Measurements from ENCODE around the gene TASOR2. TPM values are rescaled to one million over a fixed set of nuclear protein-coding genes. Genes with fewer than 3 reads are reported as not detected.

TASOR2 gene
- polyA plus RNA-seq, 2 donors = 8.1 to 11.1 TPM

GRCh38 chr10:5645375-5645774 lies 39.3 kb upstream of the TASOR2 start:
- Histone ChIP-seq H3K4me3 (ENCODE audit: low read depth in 1 of 2, low read length in 2 of 2) (no peak overlapping the region), H3K36me3 (ENCODE audit: control insufficient read depth in 2 of 2, insufficient read depth in 2 of 2, low read length in 1 of 2) (peaks cover under 1 to 26% of the 10 kb centered on the region in 2 donors), H3K27ac (ENCODE audit: low read depth in 2 of 2, low read length in 1 of 2) (peak overlapping the region; percentile 1 to 34), H3K9me3 (ENCODE audit: control insufficient read depth in 2 of 2, insufficient read depth in 1 of 2, low read depth in 1 of 2, low read length in 1 of 2) (no peaks in the 10 kb centered on the region), H3K27me3 (ENCODE audit: control insufficient read depth in 1 of 2, insufficient read depth in 2 of 2, low read length in 2 of 2) (no peaks in the 10 kb centered on the region), H3K4me1 (ENCODE audit: control insufficient read depth in 2 of 2, insufficient read depth in 2 of 2, low read length in 1 of 2) (no peaks in the 10 kb centered on the region)
- WGBS, 2 donors = 39 to 46% methylated on average over 11 of the region's 11 CpGs

GRCh38 chr10:5645944-5646617 lies 38.6 kb upstream of the TASOR2 start:
- H3K27me3 ChIP-seq (ENCODE audit: control insufficient read depth in 1 of 2, insufficient read depth in 2 of 2, low read length in 2 of 2) = no peaks in the 10 kb centered on the region
- H3K4me3 ChIP-seq (ENCODE audit: low read depth in 1 of 2, low read length in 2 of 2) = no peak overlapping the region
- 70 to 75% methylated on average over 21 of the region's 21 CpGs for WGBS, 2 donors
- peaks cover 0 to 26% of the 10 kb centered on the region in 2 donors for H3K36me3 ChIP-seq (ENCODE audit: control insufficient read depth in 2 of 2, insufficient read depth in 2 of 2, low read length in 1 of 2)
- peak overlapping the region; percentile 34 to 36 for H3K27ac ChIP-seq (ENCODE audit: low read depth in 2 of 2, low read length in 1 of 2)
- H3K4me1 ChIP-seq (ENCODE audit: control insufficient read depth in 2 of 2, insufficient read depth in 2 of 2, low read length in 1 of 2) = no peaks in the 10 kb centered on the region
- H3K9me3 ChIP-seq (ENCODE audit: control insufficient read depth in 2 of 2, insufficient read depth in 1 of 2, low read depth in 1 of 2, low read length in 1 of 2) = no peaks in the 10 kb centered on the region

- Histone ChIP-seq H3K4me1 (ENCODE audit: control insufficient read depth in 2 of 2, insufficient read depth in 2 of 2, low read length in 1 of 2) (no peaks in the 10 kb centered on the region), H3K9me3 (ENCODE audit: control insufficient read depth in 2 of 2, insufficient read depth in 1 of 2, low read depth in 1 of 2, low read length in 1 of 2) (no peaks in the 10 kb centered on the region), H3K36me3 (ENCODE audit: control insufficient read depth in 2 of 2, insufficient read depth in 2 of 2, low read length in 1 of 2) (peaks cover 0 to 22% of the 10 kb centered on the region in 2 donors), H3K4me3 (ENCODE audit: low read depth in 1 of 2, low read length in 2 of 2) (no peak overlapping the region), H3K27ac (ENCODE audit: low read depth in 2 of 2, low read length in 1 of 2) (no peak overlapping the region), H3K27me3 (ENCODE audit: control insufficient read depth in 1 of 2, insufficient read depth in 2 of 2, low read length in 2 of 2) (no peaks in the 10 kb centered on the region)
- WGBS, 2 donors = 87% methylated on average over 11 of the region's 11 CpGs
These were observed 37.0 kb upstream of the TASOR2 start for GRCh38 chr10:5647507-5648240.

- 90 to 91% methylated on average over 50 of the region's 50 CpGs for WGBS, 2 donors
- no peaks in the 10 kb centered on the region for H3K4me1 ChIP-seq (ENCODE audit: control insufficient read depth in 2 of 2, insufficient read depth in 2 of 2, low read length in 1 of 2)
- H3K36me3 ChIP-seq (ENCODE audit: control insufficient read depth in 2 of 2, insufficient read depth in 2 of 2, low read length in 1 of 2) = peaks cover 0 to 22% of the 10 kb centered on the region in 2 donors
These were observed 35.9 kb upstream of the TASOR2 start for GRCh38 chr10:5648494-5649457.

GRCh38 chr10:5649746-5650145 lies 34.9 kb upstream of the TASOR2 start:
- no peaks in the 10 kb centered on the region for H3K27me3 ChIP-seq (ENCODE audit: control insufficient read depth in 1 of 2, insufficient read depth in 2 of 2, low read length in 2 of 2)
- no peaks in the 10 kb centered on the region for H3K9me3 ChIP-seq (ENCODE audit: control insufficient read depth in 2 of 2, insufficient read depth in 1 of 2, low read depth in 1 of 2, low read length in 1 of 2)
- peaks cover 0 to 4% of the 10 kb centered on the region in 2 donors for H3K4me1 ChIP-seq (ENCODE audit: control insufficient read depth in 2 of 2, insufficient read depth in 2 of 2, low read length in 1 of 2)
- whole genome bisulfite sequencing, 2 donors = 96 to 97% methylated on average over 11 of the region's 11 CpGs
- peaks cover 0 to 21% of the 10 kb centered on the region in 2 donors for H3K36me3 ChIP-seq (ENCODE audit: control insufficient read depth in 2 of 2, insufficient read depth in 2 of 2, low read length in 1 of 2)
- H3K4me3 ChIP-seq (ENCODE audit: low read depth in 1 of 2, low read length in 2 of 2) = no peak overlapping the region
- no peak overlapping the region for H3K27ac ChIP-seq (ENCODE audit: low read depth in 2 of 2, low read length in 1 of 2)

More at GRCh38 chr10:5648494-5649457, 35.9 kb upstream of the TASOR2 start:
- Histone ChIP-seq H3K9me3 (ENCODE audit: control insufficient read depth in 2 of 2, insufficient read depth in 1 of 2, low read depth in 1 of 2, low read length in 1 of 2) (no peaks in the 10 kb centered on the region), H3K4me3 (ENCODE audit: low read depth in 1 of 2, low read length in 2 of 2) (no peak overlapping the region), H3K27me3 (ENCODE audit: control insufficient read depth in 1 of 2, insufficient read depth in 2 of 2, low read length in 2 of 2) (no peaks in the 10 kb centered on the region), H3K27ac (ENCODE audit: low read depth in 2 of 2, low read length in 1 of 2) (no peak overlapping the region)

GRCh38 chr10:5650664-5651387 lies 33.8 kb upstream of the TASOR2 start:
- 81 to 85% methylated on average over 20 of the region's 20 CpGs for WGBS, 2 donors
- Histone ChIP-seq H3K27ac (ENCODE audit: low read depth in 2 of 2, low read length in 1 of 2) (peak overlapping the region in 1 of 2 donors; percentile 5), H3K9me3 (ENCODE audit: control insufficient read depth in 2 of 2, insufficient read depth in 1 of 2, low read depth in 1 of 2, low read length in 1 of 2) (no peaks in the 10 kb centered on the region), H3K36me3 (ENCODE audit: control insufficient read depth in 2 of 2, insufficient read depth in 2 of 2, low read length in 1 of 2) (peaks cover 0 to 21% of the 10 kb centered on the region in 2 donors), H3K4me3 (ENCODE audit: low read depth in 1 of 2, low read length in 2 of 2) (no peak overlapping the region), H3K4me1 (ENCODE audit: control insufficient read depth in 2 of 2, insufficient read depth in 2 of 2, low read length in 1 of 2) (peaks cover 0 to 4% of the 10 kb centered on the region in 2 donors), H3K27me3 (ENCODE audit: control insufficient read depth in 1 of 2, insufficient read depth in 2 of 2, low read length in 2 of 2) (no peaks in the 10 kb centered on the region)

- Histone ChIP-seq H3K27me3 (ENCODE audit: control insufficient read depth in 1 of 2, insufficient read depth in 2 of 2, low read length in 2 of 2) (no peaks in the 10 kb centered on the region), H3K27ac (ENCODE audit: low read depth in 2 of 2, low read length in 1 of 2) (peak overlapping the region in 1 of 2 donors; percentile 2), H3K9me3 (ENCODE audit: control insufficient read depth in 2 of 2, insufficient read depth in 1 of 2, low read depth in 1 of 2, low read length in 1 of 2) (no peaks in the 10 kb centered on the region), H3K4me3 (ENCODE audit: low read depth in 1 of 2, low read length in 2 of 2) (no peak overlapping the region), H3K4me1 (ENCODE audit: control insufficient read depth in 2 of 2, insufficient read depth in 2 of 2, low read length in 1 of 2) (peaks cover 0 to 4% of the 10 kb centered on the region in 2 donors), H3K36me3 (ENCODE audit: control insufficient read depth in 2 of 2, insufficient read depth in 2 of 2, low read length in 1 of 2) (peaks cover 0 to 21% of the 10 kb centered on the region in 2 donors)
- WGBS, 2 donors = 93 to 96% methylated on average over 11 of the region's 11 CpGs
These were observed 33.3 kb upstream of the TASOR2 start for GRCh38 chr10:5651388-5651764.

GRCh38 chr10:5652746-5653145 lies 31.9 kb upstream of the TASOR2 start:
- peak overlapping the region in 1 of 2 donors; percentile 20 for H3K27ac ChIP-seq (ENCODE audit: low read depth in 2 of 2, low read length in 1 of 2)
- no peaks in the 10 kb centered on the region for H3K9me3 ChIP-seq (ENCODE audit: control insufficient read depth in 2 of 2, insufficient read depth in 1 of 2, low read depth in 1 of 2, low read length in 1 of 2)
- H3K4me1 ChIP-seq (ENCODE audit: control insufficient read depth in 2 of 2, insufficient read depth in 2 of 2, low read length in 1 of 2) = peaks cover 0 to 4% of the 10 kb centered on the region in 2 donors
- WGBS, 2 donors = 96% methylated on average over 14 of the region's 14 CpGs
- H3K36me3 ChIP-seq (ENCODE audit: control insufficient read depth in 2 of 2, insufficient read depth in 2 of 2, low read length in 1 of 2) = peaks cover 0 to 19% of the 10 kb centered on the region in 2 donors
- no peak overlapping the region for H3K4me3 ChIP-seq (ENCODE audit: low read depth in 1 of 2, low read length in 2 of 2)
- H3K27me3 ChIP-seq (ENCODE audit: control insufficient read depth in 1 of 2, insufficient read depth in 2 of 2, low read length in 2 of 2) = no peaks in the 10 kb centered on the region
